Measurements from ENCODE around the gene TMEM175. TPM values are rescaled to one million over a fixed set of nuclear protein-coding genes. Genes with fewer than 3 reads are reported as not detected.
A peak's percentile ranks its signal among the peaks of the same experiment; 100 is the strongest.

Gene TMEM175
- total RNA-seq, 1 donor from 2014 or later, result 8.5 TPM

- peak; percentile 29 to 75 for DNase-seq (ENCODE audit: low read depth in 2 of 2)
Observed at GRCh38 chr4:1002131-1002630, 69.9 kb downstream of the TMEM175 start.

GRCh38 chr4:1002631-1003251, 70.5 kb downstream of the TMEM175 start:
- no peak for DNase-seq (ENCODE audit: low read depth in 2 of 2)

GRCh38 chr4:1003271-1004070, 71.2 kb downstream of the TMEM175 start:
- DNase-seq (ENCODE audit: low read depth in 2 of 2), result no peak

- DNase-seq (ENCODE audit: low read depth in 2 of 2), result no peak
Observed at GRCh38 chr4:1004071-1004418, 71.8 kb downstream of the TMEM175 start.

GRCh38 chr4:1004557-1005485, 72.6 kb downstream of the TMEM175 start:
- DNase-seq (ENCODE audit: low read depth in 2 of 2), result no peak

DNA sequence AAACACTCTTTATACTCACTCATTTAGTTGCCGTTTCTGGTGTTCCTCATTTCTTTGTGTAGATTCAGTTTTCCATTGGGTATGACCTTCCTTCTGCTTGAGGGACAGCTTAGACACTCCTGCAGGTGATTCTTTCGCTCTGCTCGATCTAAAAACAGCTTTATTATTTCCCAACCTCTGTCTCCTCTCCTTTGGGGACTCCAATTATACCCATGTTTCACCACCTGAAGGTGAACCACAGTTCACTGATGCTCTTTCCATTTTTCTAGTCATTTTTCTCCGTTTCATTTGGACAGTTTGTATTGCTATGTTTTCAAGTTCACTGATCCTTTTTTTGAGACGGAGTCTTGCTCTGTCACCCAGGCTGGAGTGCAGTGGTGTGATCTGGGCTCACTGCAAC, 74.6 kb downstream of the TMEM175 start:
- no peak for DNase-seq (ENCODE audit: low read depth in 2 of 2)

Other genes with a start within 250 kb of the TMEM175 start
- 4.1 and 7.7 TPM in 2 replicates for gene SLC49A3, start 243.3 kb upstream of the TMEM175 start, total RNA-seq
- gene PCGF3, start 226.6 kb upstream of the TMEM175 start, total RNA-seq, result 30.5 and 47.8 TPM in 2 replicates
- not detected in 2 replicates for gene CPLX1, start 106.3 kb upstream of the TMEM175 start, total RNA-seq
- 42.1 and 74.8 TPM in 2 replicates for gene GAK, start 144 bp upstream of the TMEM175 start, total RNA-seq
- 11.1 and 18.3 TPM in 2 replicates for gene DGKQ, start 41.1 kb downstream of the TMEM175 start, total RNA-seq
- 4.8 and 9.5 TPM in 2 replicates for gene IDUA, start 54.6 kb downstream of the TMEM175 start, total RNA-seq
- gene SLC26A1, start 60.9 kb downstream of the TMEM175 start, total RNA-seq, result under 0.01 and 0.20 TPM in 2 replicates
- 6.3 and 16.9 TPM in 2 replicates for gene FGFRL1, start 79.2 kb downstream of the TMEM175 start, total RNA-seq
- gene RNF212, start 181.1 kb downstream of the TMEM175 start, total RNA-seq, result 0.22 and 0.79 TPM in 2 replicates
- 0.40 and 0.65 TPM in 2 replicates for gene SPON2, start 240.1 kb downstream of the TMEM175 start, total RNA-seq

Data from lung microvascular endothelial cell (primary cell).